GM12878 (cell line): Measurements from ENCODE around the gene MPZL1. TPM values are rescaled to one million over a fixed set of nuclear protein-coding genes. Genes with fewer than 3 reads are reported as not detected.
A peak's percentile ranks its signal among the peaks of the same experiment; 100 is the strongest.

ENCODE experiments used
- ATAC-seq: fragments of 200-7000 bp; cut with Tn5 transposase; 3 replicates; pipeline ENCODE4 v1.9.1; 2020; ENCODE audit warnings: mild to moderate bottlenecking, moderate library complexity
- BruUV-seq: library from RNA; stranded (reverse); fragments of 400-500 nt; replicated peaks from 2 replicates; lab custom pipeline; 2021; lab: Mats Ljungman, UMichigan
- CTCF ChIA-PET: fragments of 300-600 bp; sonication (Branson Sonifier 250); formaldehyde crosslinking; extraction: SDS; loops from one replicate; lab custom pipeline; 2021; ENCODE audit warnings: inconsistent platforms; lab: Yijun Ruan, JAX
- POLR2A ChIA-PET: fragments of 350-600 bp; formaldehyde crosslinking; extraction: SDS; loops from one replicate; lab custom pipeline; 2021; ENCODE audit warnings: inconsistent platforms; lab: Charles Lee
- RAD21 ChIA-PET: fragments of 300-600 bp; sonication (Branson Sonifier 250); formaldehyde crosslinking; loops from one replicate; lab custom pipeline; 2023; ENCODE audit warnings: antibody characterized with exemption; ENCODE audit not compliant: unreplicated experiment; lab: Charles Lee
- SMC1A ChIA-PET: fragments of 300-600 bp; sonication (Branson Sonifier 250); formaldehyde crosslinking; loops from one replicate; lab custom pipeline; 2023; ENCODE audit not compliant: unreplicated experiment, uncharacterized antibody; lab: Charles Lee
- DNase-seq: peaks from one replicate; pipeline ENCODE4 v3.0.0-alpha.2; 2011; ENCODE audit warnings: low read depth, low spot score
- FAIRE-seq: peaks from 3 replicates; lab custom pipeline; 2011; peaks lifted over from hg19 to GRCh38; lab: Jason Lieb, UNC
- H2AFZ ChIP-seq: 2 replicates; pipeline ENCODE4 v1.6.0; 2011; ENCODE audit warnings: low read depth, low read length, control low read depth; ENCODE audit not compliant: control insufficient read depth
- H3K27ac ChIP-seq: 2 replicates; pipeline ENCODE4 v1.5.1; 2011; ENCODE audit warnings: control low read depth; ENCODE audit not compliant: control insufficient read depth, insufficient read depth
- H3K27me3 ChIP-seq, 2 experiments: replicated peaks in 1 of 2; 2 replicates each; pipeline versions ENCODE4 v1.6.0 to v1.6.1; 2011; ENCODE audit warnings: low read length in 1 of 2; ENCODE audit not compliant: control insufficient read depth in 2 of 2, insufficient read depth in 2 of 2
- H3K36me3 ChIP-seq, 2 experiments: 2 replicates each; pipeline ENCODE4 v1.5.1; 2011; ENCODE audit warnings: low read length in 1 of 2; ENCODE audit not compliant: control insufficient read depth in 2 of 2, insufficient read depth in 2 of 2
- H3K4me1 ChIP-seq: 2 replicates; pipeline ENCODE4 v1.6.1; 2011; ENCODE audit warnings: mild to moderate bottlenecking, low read length, moderate library complexity, mixed read lengths; ENCODE audit not compliant: control insufficient read depth, insufficient read depth
- H3K4me2 ChIP-seq: 2 replicates; pipeline ENCODE4 v1.6.0; 2011; ENCODE audit warnings: control low read depth; ENCODE audit not compliant: control insufficient read depth, insufficient read depth
- H3K4me3 ChIP-seq: fragments of 200-600 bp; sonication (generic); 2 replicates; pipeline ENCODE4 v1.5.1; 2016
- H3K79me2 ChIP-seq: 2 replicates; pipeline ENCODE4 v1.6.0; 2011; ENCODE audit warnings: low read length; ENCODE audit not compliant: control insufficient read depth, insufficient read depth
- H3K9ac ChIP-seq: 2 replicates; pipeline ENCODE4 v1.8.0; 2011; ENCODE audit warnings: low read length, control low read depth, mixed read lengths; ENCODE audit not compliant: control insufficient read depth, insufficient read depth
- H3K9me3 ChIP-seq: replicated peaks from 3 replicates; pipeline ENCODE4 v1.5.1; 2011; ENCODE audit warnings: mild to moderate bottlenecking, low read length; ENCODE audit not compliant: control insufficient read depth, insufficient read depth
- H4K20me1 ChIP-seq: 2 replicates; pipeline ENCODE4 v1.6.0; 2011; ENCODE audit not compliant: control insufficient read depth, insufficient read depth
- BACH1 ChIP-seq: fragments of 450-650 bp; IDR thresholded peaks from 2 replicates; pipeline ENCODE4 v1.6.1; 2017; ENCODE audit warnings: mild to moderate bottlenecking, borderline replicate concordance
- ELK1 ChIP-seq: IDR thresholded peaks from 2 replicates; pipeline ENCODE4 v1.6.1; 2012; ENCODE audit warnings: low read depth, low read length, improper control_type of control experiment
- IKZF1 ChIP-seq: fragments of 450-650 bp; conservative IDR thresholded peaks from 2 replicates; pipeline ENCODE4 v1.6.1; 2017; ENCODE audit warnings: antibody characterized with exemption, mild to moderate bottlenecking
- PBX3 ChIP-seq: IDR thresholded peaks from 2 replicates; pipeline ENCODE4 v1.6.1; 2011; ENCODE audit warnings: mild to moderate bottlenecking, low read depth, low read length, moderate library complexity; ENCODE audit not compliant: insufficient replicate concordance
- POLR2AphosphoS2 ChIP-seq: IDR thresholded peaks from 2 replicates; pipeline ENCODE4 v1.6.1; 2011; ENCODE audit warnings: low read depth, mild to moderate bottlenecking, low read length, improper control_type of control experiment, moderate library complexity
- WGBS: methylation state at CpG from one replicate; pipeline ENCODE4 v1.1.6; 2016; ENCODE audit warnings: low lambda C conversion rate; ENCODE audit not compliant: insufficient replicate concordance, insufficient coverage; ENCODE audit errors: missing lambda C conversion rate; 5-methylcytosine and 5-hydroxymethylcytosine counted together
- in situ Hi-C: fragments of 300-500 bp; cut with MboI; formaldehyde crosslinking; loops from 9 replicates; pipeline ENCODE4 v1.14.3; 2018; ENCODE audit warnings: mixed read lengths
- intact Hi-C: fragments of 100-400 bp; cut with micrococcal nuclease; formaldehyde crosslinking; loops from one replicate; pipeline ENCODE4 v1.14.2; 2022; ENCODE audit not compliant: unreplicated experiment
- polyA plus RNA-seq, 11 experiments: library from polyadenylated mRNA; depleted of rRNA in 4 of 11; unstranded in 6 of 11; stranded (reverse) in 5 of 11; fragments of >200 nt; fragmentation: Nextera tagmentation in 4 of 11; fragmentation: Illumina TruSeq in 1 of 11; extraction: Ambion mirVana in 4 of 11; extraction: Trizol in 1 of 11; gene quantifications; 1 replicate in 1 of 11; 2 replicates in 10 of 11; pipeline versions ENCODE4 v1.2.1 to v1.2.3, GENCODE V29; 2011 to 2016; ENCODE audit warnings: inconsistent platforms in 2 of 11, missing spikeins in 2 of 11, low read depth in 1 of 11
- total RNA-seq, 4 experiments: library from RNA; depleted of rRNA in 3 of 4; stranded (reverse); fragments of >200 nt in 3 of 4; fragmentation: Illumina TruSeq in 1 of 4; extraction: Trizol in 1 of 4; gene quantifications; 2 replicates each; pipeline versions ENCODE4 v1.2.1 to v1.2.3, GENCODE V29; 2013 to 2021

MPZL1 gene
- total and polyA plus RNA-seq, 10 of the 15 experiments (the other 5 are each of a cell fraction or from before 2014, with no cell fraction given) = 9.8 to 60.9 (median 45.9) TPM

- in situ Hi-C loops (no loop called here), intact Hi-C loops (no loop called here)
- CTCF ChIA-PET = no interaction called here
- Histone ChIP-seq H3K9me3 (peaks cover 5% of the 10 kb centered on the region; the same call in 2 of the 3 replicates), H2AFZ (peak overlapping the region; percentile 72), H3K36me3 (no peaks in the 10 kb centered on the region), H3K9ac (no peak overlapping the region), H3K4me1 (no peaks in the 10 kb centered on the region), H3K4me3 (peak overlapping the region; percentile 61; the same call in 1 of the 2 replicates), H3K27ac (no peak overlapping the region), H3K27me3 (no peaks in the 10 kb centered on the region), H3K79me2 (no peaks in the 10 kb centered on the region), H4K20me1 (no peaks in the 10 kb centered on the region), H3K4me2 (peak overlapping the region; percentile 77)
- DNase-seq (no peak), FAIRE-seq (no peak), ATAC-seq (peak; percentile 99)
- 20% methylated on average over 34 of the region's 35 CpGs for WGBS
- POLR2A ChIA-PET = no interaction called here
- SMC1A ChIA-PET = no interaction called here
- TF ChIP-seq ELK1 (no peak), BACH1 (peak; percentile 46; the same call in 1 of the 2 replicates), PBX3 (no peak), POLR2AphosphoS2 (no peak), IKZF1 (peak; percentile 21; the same call in 1 of the 2 replicates)
- RAD21 ChIA-PET = no interaction called here
- no TSS peak for BruUV-seq
Observed at GRCh38 chr1:167819849-167820683, 98.3 kb downstream of the MPZL1 start.
